WTC11 (cell line): ENCODE data around the gene SLC7A10. TPM values are rescaled to one million over a fixed set of nuclear protein-coding genes. Genes with fewer than 3 reads are reported as not detected.

ENCODE experiments used
- ATAC-seq: fragments of 200-7000 bp; cut with Tn5 transposase; 2 replicates; pipeline ENCODE4 v1.10.0; 2021; ENCODE audit warnings: mild to moderate bottlenecking, moderate library complexity
- CTCF ChIA-PET: fragments of 300-600 bp; sonication (Branson Sonifier 250); formaldehyde crosslinking; loops from one replicate; lab custom pipeline; 2021; ENCODE audit warnings: antibody characterized with exemption; lab: Charles Lee
- POLR2A ChIA-PET: fragments of 350-600 bp; sonication (Branson Sonifier 250); formaldehyde crosslinking; loops from one replicate; lab custom pipeline; 2021; ENCODE audit warnings: antibody characterized with exemption; lab: Charles Lee
- DNase-seq: peaks from one replicate; pipeline ENCODE4 v3.0.0; 2021; ENCODE audit warnings: low spot score
- H3K27ac Mint-ChIP-seq: 2 replicates; pipeline ENCODE4 v1.8.0; 2021; ENCODE audit warnings: mixed read lengths
- H3K27me3 Mint-ChIP-seq: 2 replicates; pipeline ENCODE4 v1.8.0; 2021; ENCODE audit warnings: low read depth, mild to moderate bottlenecking, moderate library complexity, mixed read lengths
- H3K36me3 Mint-ChIP-seq: 2 replicates; pipeline ENCODE4 v1.8.0; 2021; ENCODE audit warnings: mixed read lengths
- H3K4me1 Mint-ChIP-seq: 2 replicates; pipeline ENCODE4 v1.8.0; 2022; ENCODE audit warnings: mixed read lengths
- H3K4me3 Mint-ChIP-seq: 2 replicates; pipeline ENCODE4 v1.8.0; 2021; ENCODE audit warnings: mild to moderate bottlenecking, moderate library complexity, mixed read lengths
- H3K9me3 Mint-ChIP-seq: 2 replicates; pipeline ENCODE4 v1.8.0; 2021; ENCODE audit warnings: mixed read lengths
- FOXP1 ChIP-seq: sonication (generic); formaldehyde crosslinking; IDR thresholded peaks from 2 replicates; pipeline ENCODE4 v1.8.0; 2022; ENCODE audit warnings: missing genetic modification reagents, mild to moderate bottlenecking, moderate library complexity, borderline replicate concordance
- GTF2I ChIP-seq: fragments of 250-450 bp; sonication (Bioruptor Pico); conservative IDR thresholded peaks from 2 replicates; pipeline ENCODE4 v1.4.0; 2021; ENCODE audit warnings: mild to moderate bottlenecking
- JAZF1 ChIP-seq: fragments of 250-450 bp; sonication (Bioruptor Pico); IDR thresholded peaks from 2 replicates; pipeline ENCODE4 v1.9.0; 2021; ENCODE audit warnings: moderate library complexity, mild to moderate bottlenecking, inconsistent platforms
- JUN ChIP-seq: sonication (generic); formaldehyde crosslinking; IDR thresholded peaks from 2 replicates; pipeline ENCODE4 v1.8.0; 2023; ENCODE audit warnings: mild to moderate bottlenecking, missing genetic modification reagents
- NFYB ChIP-seq: sonication (generic); formaldehyde crosslinking; conservative IDR thresholded peaks from 2 replicates; pipeline ENCODE4 v1.8.0; 2022; ENCODE audit warnings: low read depth, missing genetic modification reagents
- NR3C1 ChIP-seq: sonication (generic); formaldehyde crosslinking; conservative IDR thresholded peaks from 2 replicates; pipeline ENCODE4 v1.8.1; 2023; ENCODE audit warnings: low read depth, mild to moderate bottlenecking, missing genetic modification reagents
- SP1 ChIP-seq: sonication (generic); formaldehyde crosslinking; conservative IDR thresholded peaks from 2 replicates; pipeline ENCODE4 v1.8.1; 2022; ENCODE audit warnings: missing genetic modification reagents
- TCF7 ChIP-seq: sonication (generic); formaldehyde crosslinking; IDR thresholded peaks from 2 replicates; pipeline ENCODE4 v1.8.0; 2022; ENCODE audit warnings: mild to moderate bottlenecking, low read depth, missing genetic modification reagents, moderate library complexity
- ZNF138 ChIP-seq: sonication (generic); formaldehyde crosslinking; conservative IDR thresholded peaks from 2 replicates; pipeline ENCODE4 v1.8.1; 2022; ENCODE audit warnings: mild to moderate bottlenecking, moderate library complexity, missing genetic modification reagents
- ZNF219 ChIP-seq: sonication (generic); formaldehyde crosslinking; IDR thresholded peaks from 2 replicates; pipeline ENCODE4 v1.8.0; 2023; ENCODE audit warnings: missing genetic modification reagents, mild to moderate bottlenecking, borderline replicate concordance
- ZNF263 ChIP-seq: sonication (generic); formaldehyde crosslinking; IDR thresholded peaks from 2 replicates; pipeline ENCODE4 v1.8.1; 2022; ENCODE audit warnings: low read depth, mild to moderate bottlenecking, moderate library complexity, missing genetic modification reagents
- ZNF396 ChIP-seq: fragments of 250-450 bp; sonication (Bioruptor Pico); IDR thresholded peaks from 2 replicates; pipeline ENCODE4 v1.8.0; 2021; ENCODE audit warnings: mild to moderate bottlenecking, moderate library complexity, borderline replicate concordance
- ZNF416 ChIP-seq: fragments of 250-450 bp; sonication (Bioruptor Pico); IDR thresholded peaks from 2 replicates; pipeline ENCODE4 v1.9.0; 2021; ENCODE audit warnings: mild to moderate bottlenecking, inconsistent platforms
- ZNF423 ChIP-seq: fragments of 250-450 bp; sonication (Bioruptor Pico); IDR thresholded peaks from 2 replicates; pipeline ENCODE4 v2.1.2; 2022; ENCODE audit warnings: mild to moderate bottlenecking, moderate library complexity
- total RNA-seq: library from RNA; stranded (reverse); gene quantifications from 3 replicates; pipeline ENCODE4 v1.2.3, GENCODE V29; 2021
- TF ChIP-seq, protein P1 (sequence below): fragments of 200-600 bp; IDR thresholded peaks from 2 replicates; pipeline ENCODE4 v1.8.0; 2022; ENCODE audit warnings: antibody characterized with exemption
- TF ChIP-seq, protein P2 (sequence below): fragments of 250-450 bp; sonication (Bioruptor Pico); IDR thresholded peaks from 2 replicates; pipeline ENCODE4 v1.9.0; 2021; ENCODE audit warnings: mild to moderate bottlenecking
- TF ChIP-seq, protein P3 (sequence below): fragments of 250-450 bp; sonication (Bioruptor Pico); IDR thresholded peaks from 2 replicates; pipeline ENCODE4 v1.8.0; 2021; ENCODE audit warnings: mild to moderate bottlenecking
- TF ChIP-seq, protein P4 (sequence below): fragments of 250-450 bp; sonication (Bioruptor Pico); IDR thresholded peaks from 2 replicates; pipeline ENCODE4 v1.9.0; 2021; ENCODE audit warnings: moderate library complexity, mild to moderate bottlenecking, inconsistent platforms, borderline replicate concordance
- TF ChIP-seq, protein P5 (sequence below): sonication (generic); formaldehyde crosslinking; conservative IDR thresholded peaks from 2 replicates; pipeline ENCODE4 v1.8.1; 2023; ENCODE audit warnings: mild to moderate bottlenecking, low read depth, missing genetic modification reagents, moderate library complexity
- TF ChIP-seq, protein P6 (sequence below): sonication (generic); formaldehyde crosslinking; IDR thresholded peaks from 2 replicates; pipeline ENCODE4 v1.8.0; 2023; ENCODE audit warnings: mild to moderate bottlenecking, missing genetic modification reagents

Gene SLC7A10
- total RNA-seq, 1 experiment from 2014 or later, result 4.2 TPM

DNA sequence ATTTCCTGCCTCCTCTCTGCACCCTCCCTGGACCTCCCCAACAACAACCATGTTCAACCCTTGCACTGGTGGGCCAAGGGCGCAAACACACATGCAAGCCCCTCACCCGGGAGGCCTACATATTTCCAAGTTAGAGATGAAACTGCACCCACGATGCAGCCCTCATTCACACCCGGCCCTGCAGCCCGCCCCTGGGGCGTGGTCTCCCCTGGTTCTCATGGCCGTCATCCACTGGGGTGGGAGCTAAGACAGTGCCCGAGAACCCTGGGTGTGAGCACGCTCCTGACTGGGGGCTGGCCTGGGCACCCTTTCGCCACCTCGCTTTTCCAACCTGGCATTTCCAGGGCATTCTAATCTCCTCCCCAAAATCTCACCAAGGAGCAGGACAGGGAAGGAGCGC is 7.0 kb upstream of the SLC7A10 start (continued):
- TF ChIP-seq TCF7 (CRISPR knock-in tag) (no peak), FOXP1 (CRISPR knock-in tag) (no peak), NR3C1 (CRISPR knock-in tag) (no peak), ZNF416 (CRISPR knock-in tag) (no peak)

DNA sequence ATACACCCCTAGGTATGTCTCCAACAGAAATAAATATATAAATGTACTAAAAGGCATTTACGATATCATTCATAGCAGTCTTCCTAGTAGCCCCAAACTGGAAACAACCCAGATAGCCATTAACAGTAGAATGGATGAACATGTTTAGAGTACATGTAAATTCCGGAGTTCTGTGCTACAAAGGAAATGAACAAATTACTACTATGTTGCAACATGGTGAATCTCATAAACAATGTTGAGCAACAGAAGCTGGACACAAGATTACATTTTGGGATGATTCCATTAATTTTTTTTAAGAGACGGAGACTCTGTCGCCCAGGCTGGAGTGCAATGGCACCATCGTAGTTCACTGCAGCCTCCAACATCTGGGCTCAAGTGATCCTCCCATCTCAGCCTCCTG is 5.9 kb upstream of the SLC7A10 start:
- H3K4me3 Mint-ChIP-seq, result no peak overlapping the region
- CTCF ChIA-PET, result no interaction called here

DNA sequence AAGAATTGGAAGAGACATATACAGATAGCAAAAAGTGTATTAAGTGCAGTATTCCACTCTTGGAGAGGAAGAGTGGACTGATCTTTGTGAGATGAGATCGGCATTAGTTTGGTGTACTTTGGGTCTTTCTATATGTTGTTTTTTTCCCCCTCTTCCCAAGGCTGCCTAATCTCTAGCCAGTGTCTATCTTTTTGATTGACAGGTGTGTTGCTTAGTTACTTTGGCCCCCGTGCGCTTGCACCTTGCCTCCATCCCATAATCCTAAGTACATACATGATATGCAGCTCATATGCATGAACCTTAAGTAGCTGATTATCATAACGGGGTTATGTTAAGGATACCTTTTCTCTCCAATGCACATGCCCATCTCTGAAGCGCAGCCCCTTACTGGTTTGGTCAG is 4.3 kb upstream of the SLC7A10 start:
- H3K36me3 Mint-ChIP-seq, result peaks cover 15% of the 10 kb centered on the region
- H3K27me3 Mint-ChIP-seq, result peaks cover 42% of the 10 kb centered on the region
- no peak overlapping the region for H3K27ac Mint-ChIP-seq
- ATAC-seq (no peak), DNase-seq (no peak)
- peaks cover 12% of the 10 kb centered on the region for H3K4me1 Mint-ChIP-seq
- no peak overlapping the region for H3K4me3 Mint-ChIP-seq
- ChIA-PET CTCF (interaction anchor here (0.7 kb wide), 1 partner anchor 314 kb away, joined by 4 read pairs; no protein-coding TSS in a partner anchor), POLR2A (no interaction called here)
- H3K9me3 Mint-ChIP-seq, result peaks cover 18% of the 10 kb centered on the region
- no peak for TF ChIP-seq JAZF1 (CRISPR knock-in tag)
- TF ChIP-seq JUN, result no peak
- TF ChIP-seq SP1, result no peak
- TF ChIP-seq ZNF423 (CRISPR knock-in tag), result no peak
- TF ChIP-seq, protein P1, sequence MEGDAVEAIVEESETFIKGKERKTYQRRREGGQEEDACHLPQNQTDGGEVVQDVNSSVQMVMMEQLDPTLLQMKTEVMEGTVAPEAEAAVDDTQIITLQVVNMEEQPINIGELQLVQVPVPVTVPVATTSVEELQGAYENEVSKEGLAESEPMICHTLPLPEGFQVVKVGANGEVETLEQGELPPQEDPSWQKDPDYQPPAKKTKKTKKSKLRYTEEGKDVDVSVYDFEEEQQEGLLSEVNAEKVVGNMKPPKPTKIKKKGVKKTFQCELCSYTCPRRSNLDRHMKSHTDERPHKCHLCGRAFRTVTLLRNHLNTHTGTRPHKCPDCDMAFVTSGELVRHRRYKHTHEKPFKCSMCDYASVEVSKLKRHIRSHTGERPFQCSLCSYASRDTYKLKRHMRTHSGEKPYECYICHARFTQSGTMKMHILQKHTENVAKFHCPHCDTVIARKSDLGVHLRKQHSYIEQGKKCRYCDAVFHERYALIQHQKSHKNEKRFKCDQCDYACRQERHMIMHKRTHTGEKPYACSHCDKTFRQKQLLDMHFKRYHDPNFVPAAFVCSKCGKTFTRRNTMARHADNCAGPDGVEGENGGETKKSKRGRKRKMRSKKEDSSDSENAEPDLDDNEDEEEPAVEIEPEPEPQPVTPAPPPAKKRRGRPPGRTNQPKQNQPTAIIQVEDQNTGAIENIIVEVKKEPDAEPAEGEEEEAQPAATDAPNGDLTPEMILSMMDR, result no peak
- TF ChIP-seq GTF2I (CRISPR knock-in tag), result no peak
- TF ChIP-seq, protein P2, sequence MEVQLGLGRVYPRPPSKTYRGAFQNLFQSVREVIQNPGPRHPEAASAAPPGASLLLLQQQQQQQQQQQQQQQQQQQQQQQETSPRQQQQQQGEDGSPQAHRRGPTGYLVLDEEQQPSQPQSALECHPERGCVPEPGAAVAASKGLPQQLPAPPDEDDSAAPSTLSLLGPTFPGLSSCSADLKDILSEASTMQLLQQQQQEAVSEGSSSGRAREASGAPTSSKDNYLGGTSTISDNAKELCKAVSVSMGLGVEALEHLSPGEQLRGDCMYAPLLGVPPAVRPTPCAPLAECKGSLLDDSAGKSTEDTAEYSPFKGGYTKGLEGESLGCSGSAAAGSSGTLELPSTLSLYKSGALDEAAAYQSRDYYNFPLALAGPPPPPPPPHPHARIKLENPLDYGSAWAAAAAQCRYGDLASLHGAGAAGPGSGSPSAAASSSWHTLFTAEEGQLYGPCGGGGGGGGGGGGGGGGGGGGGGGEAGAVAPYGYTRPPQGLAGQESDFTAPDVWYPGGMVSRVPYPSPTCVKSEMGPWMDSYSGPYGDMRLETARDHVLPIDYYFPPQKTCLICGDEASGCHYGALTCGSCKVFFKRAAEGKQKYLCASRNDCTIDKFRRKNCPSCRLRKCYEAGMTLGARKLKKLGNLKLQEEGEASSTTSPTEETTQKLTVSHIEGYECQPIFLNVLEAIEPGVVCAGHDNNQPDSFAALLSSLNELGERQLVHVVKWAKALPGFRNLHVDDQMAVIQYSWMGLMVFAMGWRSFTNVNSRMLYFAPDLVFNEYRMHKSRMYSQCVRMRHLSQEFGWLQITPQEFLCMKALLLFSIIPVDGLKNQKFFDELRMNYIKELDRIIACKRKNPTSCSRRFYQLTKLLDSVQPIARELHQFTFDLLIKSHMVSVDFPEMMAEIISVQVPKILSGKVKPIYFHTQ (CRISPR knock-in tag), result no peak
- no peak for TF ChIP-seq ZNF219 (CRISPR knock-in tag)
- no peak for TF ChIP-seq ZNF263
- no peak for TF ChIP-seq NR3C1 (CRISPR knock-in tag)

More for the DNA sequence above, 5.9 kb upstream of the SLC7A10 start:
- DNase-seq, result no peak
- TF ChIP-seq, protein P3, sequence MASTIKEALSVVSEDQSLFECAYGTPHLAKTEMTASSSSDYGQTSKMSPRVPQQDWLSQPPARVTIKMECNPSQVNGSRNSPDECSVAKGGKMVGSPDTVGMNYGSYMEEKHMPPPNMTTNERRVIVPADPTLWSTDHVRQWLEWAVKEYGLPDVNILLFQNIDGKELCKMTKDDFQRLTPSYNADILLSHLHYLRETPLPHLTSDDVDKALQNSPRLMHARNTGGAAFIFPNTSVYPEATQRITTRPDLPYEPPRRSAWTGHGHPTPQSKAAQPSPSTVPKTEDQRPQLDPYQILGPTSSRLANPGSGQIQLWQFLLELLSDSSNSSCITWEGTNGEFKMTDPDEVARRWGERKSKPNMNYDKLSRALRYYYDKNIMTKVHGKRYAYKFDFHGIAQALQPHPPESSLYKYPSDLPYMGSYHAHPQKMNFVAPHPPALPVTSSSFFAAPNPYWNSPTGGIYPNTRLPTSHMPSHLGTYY (CRISPR knock-in tag), result no peak
- TF ChIP-seq, protein P4, sequence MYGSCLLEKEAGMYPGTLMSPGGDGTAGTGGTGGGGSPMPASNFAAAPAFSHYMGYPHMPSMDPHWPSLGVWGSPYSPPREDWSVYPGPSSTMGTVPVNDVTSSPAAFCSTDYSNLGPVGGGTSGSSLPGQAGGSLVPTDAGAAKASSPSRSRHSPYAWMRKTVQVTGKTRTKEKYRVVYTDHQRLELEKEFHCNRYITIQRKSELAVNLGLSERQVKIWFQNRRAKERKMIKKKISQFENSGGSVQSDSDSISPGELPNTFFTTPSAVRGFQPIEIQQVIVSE (CRISPR knock-in tag), result no peak
- TF ChIP-seq ZNF138 (no peak), ZNF396 (no peak), ZNF423 (CRISPR knock-in tag) (no peak), NFYB (no peak), ZNF219 (CRISPR knock-in tag) (no peak)
- TF ChIP-seq, protein P5, sequence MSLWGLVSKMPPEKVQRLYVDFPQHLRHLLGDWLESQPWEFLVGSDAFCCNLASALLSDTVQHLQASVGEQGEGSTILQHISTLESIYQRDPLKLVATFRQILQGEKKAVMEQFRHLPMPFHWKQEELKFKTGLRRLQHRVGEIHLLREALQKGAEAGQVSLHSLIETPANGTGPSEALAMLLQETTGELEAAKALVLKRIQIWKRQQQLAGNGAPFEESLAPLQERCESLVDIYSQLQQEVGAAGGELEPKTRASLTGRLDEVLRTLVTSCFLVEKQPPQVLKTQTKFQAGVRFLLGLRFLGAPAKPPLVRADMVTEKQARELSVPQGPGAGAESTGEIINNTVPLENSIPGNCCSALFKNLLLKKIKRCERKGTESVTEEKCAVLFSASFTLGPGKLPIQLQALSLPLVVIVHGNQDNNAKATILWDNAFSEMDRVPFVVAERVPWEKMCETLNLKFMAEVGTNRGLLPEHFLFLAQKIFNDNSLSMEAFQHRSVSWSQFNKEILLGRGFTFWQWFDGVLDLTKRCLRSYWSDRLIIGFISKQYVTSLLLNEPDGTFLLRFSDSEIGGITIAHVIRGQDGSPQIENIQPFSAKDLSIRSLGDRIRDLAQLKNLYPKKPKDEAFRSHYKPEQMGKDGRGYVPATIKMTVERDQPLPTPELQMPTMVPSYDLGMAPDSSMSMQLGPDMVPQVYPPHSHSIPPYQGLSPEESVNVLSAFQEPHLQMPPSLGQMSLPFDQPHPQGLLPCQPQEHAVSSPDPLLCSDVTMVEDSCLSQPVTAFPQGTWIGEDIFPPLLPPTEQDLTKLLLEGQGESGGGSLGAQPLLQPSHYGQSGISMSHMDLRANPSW, result no peak
- TF ChIP-seq, protein P6, sequence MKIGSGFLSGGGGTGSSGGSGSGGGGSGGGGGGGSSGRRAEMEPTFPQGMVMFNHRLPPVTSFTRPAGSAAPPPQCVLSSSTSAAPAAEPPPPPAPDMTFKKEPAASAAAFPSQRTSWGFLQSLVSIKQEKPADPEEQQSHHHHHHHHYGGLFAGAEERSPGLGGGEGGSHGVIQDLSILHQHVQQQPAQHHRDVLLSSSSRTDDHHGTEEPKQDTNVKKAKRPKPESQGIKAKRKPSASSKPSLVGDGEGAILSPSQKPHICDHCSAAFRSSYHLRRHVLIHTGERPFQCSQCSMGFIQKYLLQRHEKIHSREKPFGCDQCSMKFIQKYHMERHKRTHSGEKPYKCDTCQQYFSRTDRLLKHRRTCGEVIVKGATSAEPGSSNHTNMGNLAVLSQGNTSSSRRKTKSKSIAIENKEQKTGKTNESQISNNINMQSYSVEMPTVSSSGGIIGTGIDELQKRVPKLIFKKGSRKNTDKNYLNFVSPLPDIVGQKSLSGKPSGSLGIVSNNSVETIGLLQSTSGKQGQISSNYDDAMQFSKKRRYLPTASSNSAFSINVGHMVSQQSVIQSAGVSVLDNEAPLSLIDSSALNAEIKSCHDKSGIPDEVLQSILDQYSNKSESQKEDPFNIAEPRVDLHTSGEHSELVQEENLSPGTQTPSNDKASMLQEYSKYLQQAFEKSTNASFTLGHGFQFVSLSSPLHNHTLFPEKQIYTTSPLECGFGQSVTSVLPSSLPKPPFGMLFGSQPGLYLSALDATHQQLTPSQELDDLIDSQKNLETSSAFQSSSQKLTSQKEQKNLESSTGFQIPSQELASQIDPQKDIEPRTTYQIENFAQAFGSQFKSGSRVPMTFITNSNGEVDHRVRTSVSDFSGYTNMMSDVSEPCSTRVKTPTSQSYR (CRISPR knock-in tag), result no peak
- peaks cover 6% of the 10 kb centered on the region; the same call in 1 of the 2 replicates for H3K4me1 Mint-ChIP-seq
- no peak overlapping the region for H3K27ac Mint-ChIP-seq
- POLR2A ChIA-PET, result no interaction called here
- H3K27me3 Mint-ChIP-seq, result peaks cover 31% of the 10 kb centered on the region
- H3K9me3 Mint-ChIP-seq, result peaks cover 18% of the 10 kb centered on the region
- no peak for ATAC-seq
- H3K36me3 Mint-ChIP-seq, result peaks cover 15% of the 10 kb centered on the region
